ENCODE data around the gene MPPED2. TPM values are rescaled to one million over a fixed set of nuclear protein-coding genes. Genes with fewer than 3 reads are reported as not detected.

The MPPED2 gene
- total RNA-seq, 1 experiment from 2014 or later, result 2.4 TPM

GRCh38 chr11:30509364-30509763 is 76.8 kb downstream of the MPPED2 start:
- Mint-ChIP-seq H3K4me1 (peaks cover 10% of the 10 kb centered on the region), H3K4me3 (no peak overlapping the region), H3K9me3 (peaks cover 7% of the 10 kb centered on the region), H3K27me3 (ENCODE audit: low read depth) (no peaks in the 10 kb centered on the region), H3K27ac (no peak overlapping the region), H3K36me3 (no peaks in the 10 kb centered on the region)
- POLR2A ChIA-PET, result no interaction called here
- CTCF ChIA-PET, result no interaction called here
- ATAC-seq, result no peak
- no peak for TF ChIP-seq ZNF425 (CRISPR knock-in tag; conservative IDR thresholded peaks at IDR 0.05)
- TF ChIP-seq TP53 (CRISPR knock-in tag; IDR thresholded peaks at IDR 0.05), result no peak
- TF ChIP-seq E2F4 (CRISPR knock-in tag; IDR thresholded peaks at IDR 0.05; ENCODE audit: borderline replicate concordance, low read depth), result no peak
- TF ChIP-seq FOXP1 (CRISPR knock-in tag; IDR thresholded peaks at IDR 0.05; ENCODE audit: borderline replicate concordance), result no peak
- no peak for TF ChIP-seq HMGXB4 (CRISPR knock-in tag; IDR thresholded peaks at IDR 0.05)
- TF ChIP-seq MAX (CRISPR knock-in tag; IDR thresholded peaks at IDR 0.05), result no peak
- TF ChIP-seq ZNF396 (CRISPR knock-in tag; IDR thresholded peaks at IDR 0.05; ENCODE audit: borderline replicate concordance), result no peak
- TF ChIP-seq SMAD3 (CRISPR knock-in tag; IDR thresholded peaks at IDR 0.05; ENCODE audit: borderline replicate concordance), result no peak
- no peak for DNase-seq (ENCODE audit: low spot score)

- peaks cover 7% of the 10 kb centered on the region for H3K9me3 Mint-ChIP-seq
- peaks cover 10% of the 10 kb centered on the region for H3K4me1 Mint-ChIP-seq
- H3K36me3 Mint-ChIP-seq, result no peaks in the 10 kb centered on the region
- no peak overlapping the region for H3K4me3 Mint-ChIP-seq
- ATAC-seq (no peak), DNase-seq (ENCODE audit: low spot score) (no peak)
- TF ChIP-seq FOXJ3 (CRISPR knock-in tag; IDR thresholded peaks at IDR 0.05; ENCODE audit: borderline replicate concordance), result no peak
- TF ChIP-seq MLX (CRISPR knock-in tag; IDR thresholded peaks at IDR 0.05), result no peak
- TF ChIP-seq EMX1 (CRISPR knock-in tag; IDR thresholded peaks at IDR 0.05), result no peak
- TF ChIP-seq ATF6 (CRISPR knock-in tag; IDR thresholded peaks at IDR 0.05), result no peak
- no peak for TF ChIP-seq PREB (CRISPR knock-in tag; IDR thresholded peaks at IDR 0.05; ENCODE audit: borderline replicate concordance)
- H3K27me3 Mint-ChIP-seq (ENCODE audit: low read depth), result no peaks in the 10 kb centered on the region
- no peak overlapping the region for H3K27ac Mint-ChIP-seq
- ChIA-PET POLR2A (no interaction called here), CTCF (no interaction called here)
Measured at GRCh38 chr11:30508594-30508993, 77.6 kb downstream of the MPPED2 start.
